GM23338 (cell line): Measurements from ENCODE around the gene STK36. TPM values are rescaled to one million over a fixed set of nuclear protein-coding genes. Genes with fewer than 3 reads are reported as not detected.

Experiments used
- ATAC-seq: fragments of 200-7000 bp; cut with Tn5 transposase; 3 replicates; pipeline ENCODE4 v1.9.1; 2020
- DNase-seq: peaks from one replicate; pipeline ENCODE4 v3.0.0-alpha.2; 2015; ENCODE audit warnings: low spot score
- H2AFZ ChIP-seq: fragments of 200-600 bp; sonication (generic); 2 replicates; pipeline ENCODE4 v1.8.0; 2016; ENCODE audit warnings: antibody characterized with exemption, mild to moderate bottlenecking, moderate library complexity
- H3F3A ChIP-seq: fragments of 200-600 bp; sonication (generic); replicated peaks from 2 replicates; pipeline ENCODE4 v1.8.0; 2017; ENCODE audit warnings: antibody characterized with exemption, mixed run types, low read depth
- H3K27ac ChIP-seq: fragments of 200-600 bp; sonication (generic); 2 replicates; pipeline ENCODE4 v1.6.1; 2016; ENCODE audit warnings: low read depth
- H3K27me3 ChIP-seq: fragments of 200-600 bp; sonication (generic); 2 replicates; pipeline ENCODE4 v1.8.0; 2016; ENCODE audit warnings: mild to moderate bottlenecking, mixed run types, moderate library complexity; ENCODE audit not compliant: insufficient read depth
- H3K36me3 ChIP-seq: fragments of 200-600 bp; sonication (generic); 2 replicates; pipeline ENCODE4 v1.8.0; 2016; ENCODE audit warnings: mild to moderate bottlenecking; ENCODE audit not compliant: insufficient read depth
- H3K4me1 ChIP-seq: fragments of 200-600 bp; sonication (generic); 2 replicates; pipeline ENCODE4 v1.8.0; 2016; ENCODE audit warnings: mild to moderate bottlenecking, moderate library complexity; ENCODE audit not compliant: insufficient read depth
- H3K4me2 ChIP-seq: fragments of 200-600 bp; sonication (generic); 2 replicates; pipeline ENCODE4 v1.7.1; 2017; ENCODE audit warnings: mixed run types
- H3K4me3 ChIP-seq: fragments of 200-600 bp; sonication (generic); 2 replicates; pipeline ENCODE4 v1.6.1; 2016; ENCODE audit warnings: mixed run types
- H3K79me2 ChIP-seq: fragments of 200-600 bp; sonication (generic); replicated peaks from 2 replicates; pipeline ENCODE4 v1.8.0; 2017; ENCODE audit warnings: mild to moderate bottlenecking; ENCODE audit not compliant: insufficient read depth
- H3K9me2 ChIP-seq: fragments of 200-600 bp; sonication (generic); 2 replicates; pipeline ENCODE4 v1.8.0; 2017; ENCODE audit not compliant: insufficient read depth
- H4K20me1 ChIP-seq: fragments of 200-600 bp; sonication (generic); replicated peaks from 2 replicates; pipeline ENCODE4 v1.8.0; 2017; ENCODE audit warnings: mild to moderate bottlenecking; ENCODE audit not compliant: insufficient read depth
- H3K27ac Mint-ChIP-seq: 2 replicates; pipeline ENCODE4 v1.8.0; 2020; ENCODE audit warnings: inconsistent platforms, mild to moderate bottlenecking, moderate library complexity, mixed read lengths
- H3K27me3 Mint-ChIP-seq: 3 replicates; pipeline ENCODE4 v1.8.0; 2022; ENCODE audit warnings: low read depth, mild to moderate bottlenecking, moderate library complexity, mixed read lengths, inconsistent platforms; ENCODE audit not compliant: insufficient read depth, poor library complexity
- H3K36me3 Mint-ChIP-seq: 3 replicates; pipeline ENCODE4 v1.8.0; 2021; ENCODE audit warnings: low read depth, mild to moderate bottlenecking, inconsistent platforms, moderate library complexity, mixed read lengths
- H3K4me1 Mint-ChIP-seq: 3 replicates; pipeline ENCODE4 v1.8.0; 2020; ENCODE audit warnings: mild to moderate bottlenecking, inconsistent platforms, mixed read lengths
- H3K4me3 Mint-ChIP-seq: 3 replicates; pipeline ENCODE4 v1.8.0; 2021; ENCODE audit warnings: moderate library complexity, mild to moderate bottlenecking, inconsistent platforms, mixed read lengths
- H3K9me3 Mint-ChIP-seq: 3 replicates; pipeline ENCODE4 v1.8.0; 2020; ENCODE audit warnings: moderate library complexity, mild to moderate bottlenecking, inconsistent platforms, mixed read lengths
- CREB1 ChIP-seq: fragments of 250-450 bp; sonication (Bioruptor Pico); IDR thresholded peaks from 2 replicates; pipeline ENCODE4 v1.5.0; 2020; ENCODE audit warnings: low read depth, mild to moderate bottlenecking, moderate library complexity
- CTCF ChIP-seq, 2 experiments: fragments of 200-600 bp in 1 of 2; sonication (generic) in 1 of 2; conservative IDR thresholded peaks; 2 replicates each; pipeline versions ENCODE4 v1.5.1 to v1.6.1; 2016 to 2017; ENCODE audit warnings: antibody characterized with exemption in 2 of 2, low read depth in 2 of 2, mild to moderate bottlenecking in 2 of 2, moderate library complexity in 1 of 2
- ETS1 ChIP-seq: IDR thresholded peaks from 2 replicates; pipeline ENCODE4 v1.6.1; 2016; ENCODE audit warnings: antibody characterized with exemption
- EZH2 ChIP-seq: fragments of 200-600 bp; sonication (generic); IDR thresholded peaks from one replicate; pipeline ENCODE4 v1.8.0; 2017; ENCODE audit warnings: antibody characterized with exemption, mild to moderate bottlenecking, low read depth; ENCODE audit not compliant: unreplicated experiment
- EZH2phosphoT487 ChIP-seq: fragments of 200-600 bp; sonication (generic); IDR thresholded peaks from one replicate; pipeline ENCODE4 v1.8.1; 2018; ENCODE audit warnings: antibody characterized with exemption; ENCODE audit not compliant: unreplicated experiment
- JUNB ChIP-seq: IDR thresholded peaks from one replicate; pipeline ENCODE4 v1.6.1; 2016; ENCODE audit warnings: antibody characterized with exemption; ENCODE audit not compliant: unreplicated experiment
- NANOG ChIP-seq: IDR thresholded peaks from 2 replicates; pipeline ENCODE4 v1.6.1; 2016; ENCODE audit warnings: antibody characterized with exemption, borderline replicate concordance
- POLR2AphosphoS5 ChIP-seq: IDR thresholded peaks from 2 replicates; pipeline ENCODE4 v1.6.1; 2016; ENCODE audit warnings: antibody characterized with exemption, low read depth
- REST ChIP-seq: IDR thresholded peaks from one replicate; pipeline ENCODE4 v1.6.1; 2018; ENCODE audit warnings: antibody characterized with exemption; ENCODE audit not compliant: unreplicated experiment
- ZNF114 ChIP-seq: fragments of 250-450 bp; sonication (Bioruptor Pico); IDR thresholded peaks from 2 replicates; pipeline ENCODE4 v1.5.0; 2020; ENCODE audit warnings: mild to moderate bottlenecking, moderate library complexity
- ZNF331 ChIP-seq: fragments of 250-450 bp; sonication (Bioruptor Pico); IDR thresholded peaks from 2 replicates; pipeline ENCODE4 v1.5.0; 2020; ENCODE audit warnings: low read depth, mild to moderate bottlenecking, moderate library complexity
- polyA plus RNA-seq: library from polyadenylated mRNA; unstranded; fragments of >200 nt; fragmentation: Nextera tagmentation; extraction: Ambion mirVana; gene quantifications from 2 replicates; pipeline ENCODE4 v1.2.1, GENCODE V29; 2016
- total RNA-seq: library from RNA; depleted of rRNA; stranded (reverse); fragments of >200 nt; shearing (Covaris generic); gene quantifications from 2 replicates; pipeline ENCODE4 v1.2.3, GENCODE V29; 2014

Gene STK36
- total and polyA plus RNA-seq, 2 experiments from 2014 or later: 21.2 to 26.3 TPM

- TF ChIP-seq EZH2: no peak
- no peak for TF ChIP-seq CREB1 (CRISPR knock-in tag)
- TF ChIP-seq POLR2AphosphoS5: no peak
- no peak for TF ChIP-seq ETS1
- no peak for TF ChIP-seq ZNF114 (CRISPR knock-in tag)
- no peak for TF ChIP-seq EZH2phosphoT487
These were observed 29.9 kb downstream of the STK36 start (continued) for GRCh38 chr2:218701806-218702205.

- Histone ChIP-seq H3K27me3 (no peaks in the 10 kb centered on the region), H3K9me2 (no peaks in the 10 kb centered on the region), H2AFZ (no peak overlapping the region), H3K4me2 (no peak overlapping the region), H3K27ac (no peak overlapping the region), H4K20me1 (no peaks in the 10 kb centered on the region), H3K36me3 (no peaks in the 10 kb centered on the region; the same call in 1 of the 2 replicates), H3K4me3 (no peak overlapping the region), H3K79me2 (no peaks in the 10 kb centered on the region), H3F3A (no peaks in the 10 kb centered on the region), H3K4me1 (no peaks in the 10 kb centered on the region)
- Mint-ChIP-seq H3K36me3 (peaks cover 7% of the 10 kb centered on the region; the same call in 2 of the 3 replicates), H3K27ac (0 out of 2 replicates have a peak overlapping the region, but pooled peaks have one; percentile 14), H3K4me1 (peaks cover 6% of the 10 kb centered on the region; the same call in 2 of the 3 replicates), H3K9me3 (peaks cover 4% of the 10 kb centered on the region; the same call in 1 of the 3 replicates), H3K27me3 (peaks cover 2% of the 10 kb centered on the region), H3K4me3 (no peak overlapping the region)
- DNase-seq: no peak
- ATAC-seq: no peak
- TF ChIP-seq ZNF114 (CRISPR knock-in tag) (no peak), NANOG (no peak), REST (no peak), ZNF331 (CRISPR knock-in tag) (no peak), EZH2 (no peak), CREB1 (CRISPR knock-in tag) (no peak), JUNB (no peak), EZH2phosphoT487 (no peak), ETS1 (no peak), POLR2AphosphoS5 (no peak), CTCF (conservative IDR thresholded peaks at IDR 0.05; ENCODE audit: low read depth in 2 of 2) (no peak)
These were observed 31.5 kb downstream of the STK36 start for GRCh38 chr2:218703341-218703740.
